ENCODE data around the gene LAMA2. TPM values are rescaled to one million over a fixed set of nuclear protein-coding genes. Genes with fewer than 3 reads are reported as not detected.

LAMA2 gene
- total RNA-seq, 1 experiment from 2014 or later: 8.2 TPM

DNA sequence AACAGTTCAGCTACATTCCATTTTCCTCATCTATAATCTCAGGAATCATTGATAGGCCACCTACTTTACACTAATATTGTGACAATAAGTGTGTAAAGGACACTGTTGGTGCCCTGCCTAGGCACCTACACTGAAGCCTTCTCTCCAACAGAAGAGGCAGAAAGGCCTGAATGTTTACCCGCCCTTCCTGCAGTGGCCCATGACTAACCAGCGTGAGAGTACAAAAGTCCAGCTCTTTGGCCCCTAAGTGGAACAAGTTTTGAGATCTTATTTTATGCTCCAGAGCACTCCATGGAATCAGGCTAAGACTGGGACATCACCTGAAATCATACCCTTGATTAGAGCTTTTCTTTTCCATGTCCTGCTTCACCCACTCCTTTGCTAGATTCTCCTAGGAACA is 467.3 kb downstream of the LAMA2 start:
- Histone ChIP-seq H3K27ac (ENCODE audit: low read depth, low read length) (no peak overlapping the region), H3K4me1 (ENCODE audit: control insufficient read depth in 1 of 2, insufficient read depth in 2 of 2, low read length in 2 of 2) (peaks cover 0 to 12% of the 10 kb centered on the region in 2 experiments; a peak in 1 of 4 replicates), H3K9me3 (ENCODE audit: control insufficient read depth in 1 of 2, insufficient read depth in 1 of 2, low read depth in 1 of 2, low read length in 2 of 2) (no peaks in the 10 kb centered on the region), H3K9me2 (ENCODE audit: insufficient read depth) (no peaks in the 10 kb centered on the region), H2AFZ (ENCODE audit: low read depth, low read length, poor library complexity, severe bottlenecking) (peak overlapping the region; percentile 17), H3K4me2 (ENCODE audit: low read length) (peak overlapping the region; percentile 17; the same call in 1 of the 2 replicates), H3K27me3 (ENCODE audit: insufficient read depth, low read length) (no peaks in the 10 kb centered on the region), H3K79me2 (ENCODE audit: insufficient read depth, low read length) (no peaks in the 10 kb centered on the region), H3K36me3 (ENCODE audit: control insufficient read depth in 1 of 2, insufficient read depth in 2 of 2, low read length in 2 of 2) (no peaks in the 10 kb centered on the region), H4K20me1 (ENCODE audit: insufficient read depth) (no peaks in the 10 kb centered on the region), H3K9ac (ENCODE audit: low read length) (no peak overlapping the region), H3K4me3 (replicated peaks in 1 of 2; ENCODE audit: low read depth in 1 of 2, low read length in 2 of 2) (no peak overlapping the region)
- no peak; the same call in 1 of the 2 replicates for ATAC-seq
- intact Hi-C loops (cut with micrococcal nuclease): no loop called here
- DNase-seq (ENCODE audit: low read depth, low spot score): no peak
- POLR2A ChIA-PET: no interaction called here
- BruUV-seq (replicated peaks): no TSS peak
- TF ChIP-seq CBX3 (IDR thresholded peaks at IDR 0.05; ENCODE audit: low read depth) (no peak), SRF (IDR thresholded peaks at IDR 0.05; ENCODE audit: low read depth) (no peak), POLR2AphosphoS5 (IDR thresholded peaks at IDR 0.05; ENCODE audit: low read depth, low read length) (no peak), SP1 (IDR thresholded peaks at IDR 0.05; ENCODE audit: low read depth) (no peak), POLR2A (IDR thresholded peaks at IDR 0.05; ENCODE audit: borderline replicate concordance, extremely low read depth, insufficient read depth, insufficient read length) (no peak), CEBPB (IDR thresholded peaks at IDR 0.05; ENCODE audit: low read depth) (no peak), JUND (IDR thresholded peaks at IDR 0.05) (no peak)
- TF ChIP-seq, protein P1, sequence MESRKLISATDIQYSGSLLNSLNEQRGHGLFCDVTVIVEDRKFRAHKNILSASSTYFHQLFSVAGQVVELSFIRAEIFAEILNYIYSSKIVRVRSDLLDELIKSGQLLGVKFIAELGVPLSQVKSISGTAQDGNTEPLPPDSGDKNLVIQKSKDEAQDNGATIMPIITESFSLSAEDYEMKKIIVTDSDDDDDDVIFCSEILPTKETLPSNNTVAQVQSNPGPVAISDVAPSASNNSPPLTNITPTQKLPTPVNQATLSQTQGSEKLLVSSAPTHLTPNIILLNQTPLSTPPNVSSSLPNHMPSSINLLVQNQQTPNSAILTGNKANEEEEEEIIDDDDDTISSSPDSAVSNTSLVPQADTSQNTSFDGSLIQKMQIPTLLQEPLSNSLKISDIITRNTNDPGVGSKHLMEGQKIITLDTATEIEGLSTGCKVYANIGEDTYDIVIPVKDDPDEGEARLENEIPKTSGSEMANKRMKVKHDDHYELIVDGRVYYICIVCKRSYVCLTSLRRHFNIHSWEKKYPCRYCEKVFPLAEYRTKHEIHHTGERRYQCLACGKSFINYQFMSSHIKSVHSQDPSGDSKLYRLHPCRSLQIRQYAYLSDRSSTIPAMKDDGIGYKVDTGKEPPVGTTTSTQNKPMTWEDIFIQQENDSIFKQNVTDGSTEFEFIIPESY (IDR thresholded peaks at IDR 0.05; ENCODE audit: extremely low read depth, insufficient replicate concordance, low read length): no peak
- RAD21 ChIA-PET (ENCODE audit: low non-redundant PET in 1 of 2, low total read pairs in 2 of 2, uncharacterized antibody in 2 of 2, unreplicated experiment in 2 of 2): interaction anchor here (0.6 to 1.2 kb wide), 2 partner anchors 20 to 642 kb away, joined by 3 read pairs; no protein-coding TSS in a partner anchor
- CTCF ChIA-PET: interaction anchor here (2.5 kb wide), 1 partner anchor 20 kb away, joined by 10 read pairs; no protein-coding TSS in a partner anchor

- Histone ChIP-seq H3K4me1 (ENCODE audit: control insufficient read depth in 1 of 2, insufficient read depth in 2 of 2, low read length in 2 of 2) (peaks cover 0 to 8% of the 10 kb centered on the region in 2 experiments; a peak in 1 of 4 replicates), H3K79me2 (ENCODE audit: insufficient read depth, low read length) (no peaks in the 10 kb centered on the region), H3K9me3 (ENCODE audit: control insufficient read depth in 1 of 2, insufficient read depth in 1 of 2, low read depth in 1 of 2, low read length in 2 of 2) (no peaks in the 10 kb centered on the region), H3K4me2 (ENCODE audit: low read length) (no peak overlapping the region), H3K36me3 (ENCODE audit: control insufficient read depth in 1 of 2, insufficient read depth in 2 of 2, low read length in 2 of 2) (no peaks in the 10 kb centered on the region), H3K27me3 (ENCODE audit: insufficient read depth, low read length) (no peaks in the 10 kb centered on the region), H3K9ac (ENCODE audit: low read length) (no peak overlapping the region), H4K20me1 (ENCODE audit: insufficient read depth) (no peaks in the 10 kb centered on the region), H3K4me3 (replicated peaks in 1 of 2; ENCODE audit: low read depth in 1 of 2, low read length in 2 of 2) (no peak overlapping the region), H2AFZ (ENCODE audit: low read depth, low read length, poor library complexity, severe bottlenecking) (peak overlapping the region; percentile 65), H3K9me2 (ENCODE audit: insufficient read depth) (no peaks in the 10 kb centered on the region), H3K27ac (ENCODE audit: low read depth, low read length) (no peak overlapping the region)
- no peak for ATAC-seq
- no peak for DNase-seq (ENCODE audit: low read depth, low spot score)
- intact Hi-C loops (cut with micrococcal nuclease): no loop called here
- ChIA-PET POLR2A (no interaction called here), CTCF (interaction anchor here (2.5 kb wide), 1 partner anchor 19 kb away, joined by 10 read pairs; no protein-coding TSS in a partner anchor), RAD21 (ENCODE audit: low non-redundant PET in 1 of 2, low total read pairs in 2 of 2, uncharacterized antibody in 2 of 2, unreplicated experiment in 2 of 2) (no interaction called here)
- BruUV-seq (replicated peaks): no TSS peak
- TF ChIP-seq ELF1 (IDR thresholded peaks at IDR 0.05; ENCODE audit: borderline replicate concordance, low read depth) (no peak), EGR1 (IDR thresholded peaks at IDR 0.05; ENCODE audit: low read depth) (no peak), POLR2A (IDR thresholded peaks at IDR 0.05; ENCODE audit: borderline replicate concordance, extremely low read depth, insufficient read depth, insufficient read length) (no peak), YY1 (IDR thresholded peaks at IDR 0.05; ENCODE audit: extremely low read depth, insufficient replicate concordance, low read depth, low read length) (no peak), SIN3A (IDR thresholded peaks at IDR 0.05; ENCODE audit: low read depth) (no peak), JUND (IDR thresholded peaks at IDR 0.05) (no peak), POLR2AphosphoS5 (IDR thresholded peaks at IDR 0.05; ENCODE audit: low read depth, low read length) (no peak), EZH2phosphoT487 (IDR thresholded peaks at IDR 0.05; ENCODE audit: borderline replicate concordance) (no peak), ZFX (IDR thresholded peaks at IDR 0.05) (no peak), CBX3 (IDR thresholded peaks at IDR 0.05; ENCODE audit: low read depth) (no peak)
- TF ChIP-seq, protein P2, sequence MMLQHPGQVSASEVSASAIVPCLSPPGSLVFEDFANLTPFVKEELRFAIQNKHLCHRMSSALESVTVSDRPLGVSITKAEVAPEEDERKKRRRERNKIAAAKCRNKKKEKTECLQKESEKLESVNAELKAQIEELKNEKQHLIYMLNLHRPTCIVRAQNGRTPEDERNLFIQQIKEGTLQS (IDR thresholded peaks at IDR 0.05): no peak
- TF ChIP-seq, protein P3, sequence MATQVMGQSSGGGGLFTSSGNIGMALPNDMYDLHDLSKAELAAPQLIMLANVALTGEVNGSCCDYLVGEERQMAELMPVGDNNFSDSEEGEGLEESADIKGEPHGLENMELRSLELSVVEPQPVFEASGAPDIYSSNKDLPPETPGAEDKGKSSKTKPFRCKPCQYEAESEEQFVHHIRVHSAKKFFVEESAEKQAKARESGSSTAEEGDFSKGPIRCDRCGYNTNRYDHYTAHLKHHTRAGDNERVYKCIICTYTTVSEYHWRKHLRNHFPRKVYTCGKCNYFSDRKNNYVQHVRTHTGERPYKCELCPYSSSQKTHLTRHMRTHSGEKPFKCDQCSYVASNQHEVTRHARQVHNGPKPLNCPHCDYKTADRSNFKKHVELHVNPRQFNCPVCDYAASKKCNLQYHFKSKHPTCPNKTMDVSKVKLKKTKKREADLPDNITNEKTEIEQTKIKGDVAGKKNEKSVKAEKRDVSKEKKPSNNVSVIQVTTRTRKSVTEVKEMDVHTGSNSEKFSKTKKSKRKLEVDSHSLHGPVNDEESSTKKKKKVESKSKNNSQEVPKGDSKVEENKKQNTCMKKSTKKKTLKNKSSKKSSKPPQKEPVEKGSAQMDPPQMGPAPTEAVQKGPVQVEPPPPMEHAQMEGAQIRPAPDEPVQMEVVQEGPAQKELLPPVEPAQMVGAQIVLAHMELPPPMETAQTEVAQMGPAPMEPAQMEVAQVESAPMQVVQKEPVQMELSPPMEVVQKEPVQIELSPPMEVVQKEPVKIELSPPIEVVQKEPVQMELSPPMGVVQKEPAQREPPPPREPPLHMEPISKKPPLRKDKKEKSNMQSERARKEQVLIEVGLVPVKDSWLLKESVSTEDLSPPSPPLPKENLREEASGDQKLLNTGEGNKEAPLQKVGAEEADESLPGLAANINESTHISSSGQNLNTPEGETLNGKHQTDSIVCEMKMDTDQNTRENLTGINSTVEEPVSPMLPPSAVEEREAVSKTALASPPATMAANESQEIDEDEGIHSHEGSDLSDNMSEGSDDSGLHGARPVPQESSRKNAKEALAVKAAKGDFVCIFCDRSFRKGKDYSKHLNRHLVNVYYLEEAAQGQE (IDR thresholded peaks at IDR 0.05; ENCODE audit: low read depth): no peak
Measured at GRCh38 chr6:129351807-129352206, 468.9 kb downstream of the LAMA2 start.
